HepG2 (cell line): ENCODE data around the gene ZNF581.

ENCODE experiments used
- EZH2 ChIP-seq: conservative IDR thresholded peaks from 2 replicates; pipeline ENCODE4 v1.6.1; 2012; ENCODE audit warnings: mild to moderate bottlenecking, low read depth, low read length, moderate library complexity
- KDM4B ChIP-seq: sonication (generic); formaldehyde crosslinking; IDR thresholded peaks from 2 replicates; pipeline ENCODE4 v1.4.0; 2020; ENCODE audit warnings: missing genetic modification reagents
- KLF6 ChIP-seq: IDR thresholded peaks from 2 replicates; pipeline ENCODE4 v1.8.0; 2016; ENCODE audit warnings: missing biosample characterization, missing genetic modification reagents
- NBN ChIP-seq: fragments of 450-650 bp; conservative IDR thresholded peaks from 2 replicates; pipeline ENCODE4 v1.6.1; 2017
- POLR2A ChIP-seq, 2 experiments: IDR thresholded peaks; 2 replicates each; pipeline ENCODE4 v1.6.1; 2011; ENCODE audit warnings: low read depth in 2 of 2, low read length in 2 of 2, mild to moderate bottlenecking in 1 of 2, moderate library complexity in 1 of 2; ENCODE audit not compliant: insufficient read depth in 1 of 2
- TOPORS ChIP-seq: sonication (generic); formaldehyde crosslinking; IDR thresholded peaks from 2 replicates; pipeline ENCODE4 v1.8.0; 2023; ENCODE audit warnings: mild to moderate bottlenecking, missing genetic modification reagents
- TRIM24 ChIP-seq: sonication (generic); formaldehyde crosslinking; IDR thresholded peaks from 2 replicates; pipeline ENCODE4 v1.8.0; 2022; ENCODE audit warnings: mild to moderate bottlenecking, missing genetic modification reagents
- ZBTB8A ChIP-seq: sonication (generic); formaldehyde crosslinking; IDR thresholded peaks from 2 replicates; pipeline ENCODE4 v1.4.0; 2020; ENCODE audit warnings: mild to moderate bottlenecking, low read depth, missing genetic modification reagents, borderline replicate concordance
- ZNF264 ChIP-seq: sonication (generic); formaldehyde crosslinking; IDR thresholded peaks from 2 replicates; pipeline ENCODE4 v1.4.0; 2020; ENCODE audit warnings: missing genetic modification reagents
- ZNF496 ChIP-seq: sonication (generic); formaldehyde crosslinking; IDR thresholded peaks from 2 replicates; pipeline ENCODE4 v1.8.1; 2023; ENCODE audit warnings: mild to moderate bottlenecking, moderate library complexity, missing genetic modification reagents; ENCODE audit not compliant: insufficient replicate concordance
- TF ChIP-seq, protein P1 (sequence below): sonication (generic); formaldehyde crosslinking; IDR thresholded peaks from 2 replicates; pipeline ENCODE4 v1.4.0; 2020; ENCODE audit warnings: mild to moderate bottlenecking, missing genetic modification reagents

DNA sequence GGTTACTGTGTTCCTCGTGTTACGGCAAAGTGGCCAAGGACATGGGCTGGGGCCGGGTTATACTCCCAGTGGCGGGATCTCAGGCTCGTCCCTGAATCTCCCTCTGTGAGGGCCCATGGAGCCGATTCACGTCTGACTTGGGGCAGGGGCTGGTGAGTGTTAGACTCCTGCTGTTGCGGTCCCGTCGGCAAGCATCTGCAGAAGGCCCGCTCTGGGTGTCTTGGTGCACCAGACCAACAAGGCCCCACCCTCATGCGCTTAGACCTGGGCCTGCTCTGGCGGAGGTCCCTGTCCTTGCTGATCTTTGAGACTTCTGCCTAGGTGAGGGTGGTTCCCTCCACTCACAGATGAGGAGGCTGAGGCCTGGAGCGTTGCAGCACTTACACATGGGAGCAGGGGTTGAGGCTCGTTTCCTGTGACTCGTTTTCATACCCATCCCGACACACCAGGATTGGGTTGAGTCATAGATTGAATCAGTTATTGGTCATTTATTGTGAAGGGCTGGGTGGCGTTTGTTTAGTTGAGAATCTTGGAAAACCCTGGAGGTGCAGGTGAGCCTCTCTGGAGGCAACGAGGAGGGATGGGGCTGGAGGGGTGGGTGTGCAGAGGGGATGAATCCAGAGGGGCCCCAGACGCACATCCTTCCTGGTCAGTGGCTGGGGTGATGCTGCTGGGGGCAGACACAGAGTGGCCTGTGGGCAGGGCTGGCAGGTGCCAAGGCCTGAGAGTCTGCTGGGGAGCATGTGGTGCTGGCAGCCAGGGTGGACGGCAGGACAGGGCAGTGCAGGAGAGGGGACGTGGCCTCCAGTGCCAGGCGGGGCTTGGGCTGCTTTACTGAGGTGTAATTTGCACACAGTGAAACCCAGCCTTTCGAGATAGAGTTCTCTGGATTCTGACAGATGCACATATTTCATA lies 36.2 kb downstream of the ZNF581 start:
- TF ChIP-seq EZH2: no peak
- no peak for TF ChIP-seq ZNF264
- no peak for TF ChIP-seq ZBTB8A (CRISPR knock-in tag)
- TF ChIP-seq ZNF496 (CRISPR knock-in tag): no peak
- TF ChIP-seq, protein P1, sequence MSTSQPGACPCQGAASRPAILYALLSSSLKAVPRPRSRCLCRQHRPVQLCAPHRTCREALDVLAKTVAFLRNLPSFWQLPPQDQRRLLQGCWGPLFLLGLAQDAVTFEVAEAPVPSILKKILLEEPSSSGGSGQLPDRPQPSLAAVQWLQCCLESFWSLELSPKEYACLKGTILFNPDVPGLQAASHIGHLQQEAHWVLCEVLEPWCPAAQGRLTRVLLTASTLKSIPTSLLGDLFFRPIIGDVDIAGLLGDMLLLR: no peak
- TF ChIP-seq KLF6 (CRISPR knock-in tag): no peak
- TF ChIP-seq KDM4B (CRISPR knock-in tag): no peak
- no peak for TF ChIP-seq TRIM24
- TF ChIP-seq TOPORS (CRISPR knock-in tag): no peak
- TF ChIP-seq POLR2A (IDR thresholded peaks at IDR 0.05; ENCODE audit: insufficient read depth in 1 of 2, low read depth in 2 of 2, low read length in 2 of 2): no peak
- TF ChIP-seq NBN: no peak
